Lung (tissue), 12 donors: ENCODE measurements around the gene ASZ1. TPM values are rescaled to one million over a fixed set of nuclear protein-coding genes. Genes with fewer than 3 reads are reported as not detected.

Experiments used
- ATAC-seq: fragments of 200-7000 bp; cut with Tn5 transposase; one replicate; pipeline ENCODE4 v1.9.1; 2020; ENCODE audit warnings: moderate number of reproducible peaks; ENCODE audit not compliant: insufficient read depth, low FRiP score
- DNase-seq, 3 donors: peaks; one replicate each; pipeline ENCODE4 v3.0.0-alpha.2; 2013 to 2017
- H3K27ac ChIP-seq, 2 donors: one replicate each; pipeline ENCODE4 v1.5.1; 2013; ENCODE audit warnings: mild to moderate bottlenecking in 2 of 2, moderate library complexity in 2 of 2, control low read depth in 1 of 2, inconsistent platforms in 1 of 2, low read depth in 1 of 2, low read length in 1 of 2
- H3K27me3 ChIP-seq, 3 donors: one replicate each; pipeline ENCODE4 v1.5.1; 2013; ENCODE audit warnings: low read length in 2 of 3; ENCODE audit not compliant: control insufficient read depth in 3 of 3, insufficient read depth in 3 of 3
- H3K36me3 ChIP-seq, 4 donors: one replicate each; pipeline ENCODE4 v1.5.1; 2013; ENCODE audit warnings: low read length in 4 of 4, mild to moderate bottlenecking in 1 of 4, moderate library complexity in 1 of 4; ENCODE audit not compliant: control insufficient read depth in 4 of 4, insufficient read depth in 4 of 4
- H3K4me1 ChIP-seq, 5 donors: one replicate each; pipeline ENCODE4 v1.5.1; 2013; ENCODE audit warnings: low read length in 5 of 5, mild to moderate bottlenecking in 2 of 5, moderate library complexity in 1 of 5; ENCODE audit not compliant: control insufficient read depth in 5 of 5, insufficient read depth in 5 of 5
- H3K4me3 ChIP-seq: one replicate; pipeline ENCODE4 v1.5.1; 2013; ENCODE audit warnings: mild to moderate bottlenecking, control low read depth, moderate library complexity
- H3K9ac ChIP-seq, 2 donors: one replicate each; pipeline ENCODE4 v1.5.1; 2013; ENCODE audit warnings: low read length in 2 of 2, control low read depth in 1 of 2; ENCODE audit not compliant: insufficient read depth in 1 of 2
- H3K9me3 ChIP-seq, 4 donors: one replicate each; pipeline ENCODE4 v1.5.1; 2013; ENCODE audit warnings: low read length in 3 of 4, mild to moderate bottlenecking in 1 of 4, moderate library complexity in 1 of 4; ENCODE audit not compliant: control insufficient read depth in 4 of 4, insufficient read depth in 3 of 4
- CTCF ChIP-seq: IDR thresholded peaks from 2 replicates; pipeline ENCODE4 v1.5.1; 2012; ENCODE audit warnings: mild to moderate bottlenecking; ENCODE audit errors: control extremely low read depth, extremely low read depth
- polyA plus RNA-seq, 2 donors: library from polyadenylated mRNA; stranded (reverse); fragments of 200-250 nt; gene quantifications; one replicate each; pipeline ENCODE4 v1.2.1, GENCODE V29; 2013
- total RNA-seq, 2 donors: library from RNA; depleted of rRNA in 1 of 2; stranded (reverse); fragments of >200 nt in 1 of 2; gene quantifications; one replicate each; pipeline ENCODE4 v1.2.1, GENCODE V29; 2014 to 2021
- donor health status: control.
- donor health status: control.
- donor health status: Bipolar disorder and iron deficiency.
- donor health status: healthy.
- donor health status: DM: yes; HTN: yes; CAD: no.

The ASZ1 gene
- total and polyA plus RNA-seq, 4 donors, result 0.05 to 0.40 (median 0.11) TPM

GRCh38 chr7:117313582-117313981 is 113.7 kb downstream of the ASZ1 start:
- Histone ChIP-seq H3K27ac (no peak overlapping the region), H3K4me3 (no peak overlapping the region), H3K4me1 (peaks cover 0 to 69% (median 12%) of the 10 kb centered on the region in 5 donors), H3K36me3 (peaks cover 0 to 29% (median 9%) of the 10 kb centered on the region in 4 donors), H3K9me3 (no peaks in the 10 kb centered on the region), H3K9ac (no peak overlapping the region), H3K27me3 (peaks cover 0 to 4% (median 0%) of the 10 kb centered on the region in 3 donors)
- peak in 2 of 3 donors; percentile 96 to 97 for DNase-seq
- ATAC-seq, result no peak
- no peak for TF ChIP-seq CTCF

Other genes with a start within 250 kb of the ASZ1 start
- gene WNT2, start 104.4 kb downstream of the ASZ1 start, total RNA-seq, result 10 to 100 TPM; 24.3 to 59.2 TPM
- 1 to 10 TPM; 3.1 to 9.9 TPM for gene WNT2, start 104.4 kb downstream of the ASZ1 start, polyA plus RNA-seq
- gene CFTR, start 52.5 kb upstream of the ASZ1 start, total RNA-seq, result 100 to 1,000 TPM in 1 of 2 donors, 10 to 100 TPM in 1; 19.5 to 138 TPM
- 10 to 100 TPM in 1 of 2 donors, 1 to 10 TPM in 1; 8.2 to 11.8 TPM for gene CFTR, start 52.5 kb upstream of the ASZ1 start, polyA plus RNA-seq